H1 (cell line): Measurements from ENCODE around the gene NEFH.

Experiments used
- ASH2L ChIP-seq: fragments of 200-600, 300-600 bp; sonication (generic); IDR thresholded peaks from one replicate; pipeline ENCODE4 v1.7.1; 2017; ENCODE audit warnings: low read length
- CHD2 ChIP-seq: IDR thresholded peaks from 2 replicates; pipeline ENCODE4 v1.6.1; 2012; ENCODE audit warnings: low read length, improper control_type of control experiment
- EP300 ChIP-seq, 2 experiments: IDR thresholded peaks; 1 replicate in 1 of 2; 2 replicates in 1 of 2; pipeline ENCODE4 v1.6.1; 2011 to 2012; ENCODE audit warnings: low read depth in 2 of 2, low read length in 2 of 2, mild to moderate bottlenecking in 2 of 2, borderline replicate concordance in 1 of 2, inconsistent platforms in 1 of 2, moderate library complexity in 1 of 2
- EZH2 ChIP-seq: fragments of 200-600 bp; sonication (generic); IDR thresholded peaks from 2 replicates; pipeline ENCODE4 v1.7.1; 2012; ENCODE audit warnings: low read depth, mild to moderate bottlenecking, moderate library complexity, low read length, inconsistent platforms; ENCODE audit not compliant: severe bottlenecking
- KDM5A ChIP-seq: fragments of 200-600 bp; IDR thresholded peaks from 2 replicates; pipeline ENCODE4 v1.7.1; 2012; ENCODE audit warnings: mild to moderate bottlenecking, low read length, inconsistent platforms, mixed read lengths
- POLR2AphosphoS5 ChIP-seq: IDR thresholded peaks from 2 replicates; pipeline ENCODE4 v1.6.1; 2011; ENCODE audit warnings: low read depth, low read length
- RNF2 ChIP-seq: fragments of 200-900, 300-1000 bp; sonication (generic); IDR thresholded peaks from 2 replicates; pipeline ENCODE4 v1.7.1; 2016; ENCODE audit warnings: borderline replicate concordance, low read depth, mild to moderate bottlenecking, antibody characterized with exemption, low read length; ENCODE audit not compliant: poor library complexity, severe bottlenecking; ENCODE audit errors: missing control alignments
- TBP ChIP-seq: IDR thresholded peaks from 2 replicates; pipeline ENCODE4 v1.6.1; 2011; ENCODE audit warnings: low read depth, low read length, improper control_type of control experiment
- YY1 ChIP-seq: IDR thresholded peaks from 2 replicates; pipeline ENCODE4 v1.6.1; 2011; ENCODE audit warnings: low read depth, mild to moderate bottlenecking, low read length
- TF ChIP-seq, protein P1 (sequence below), 3 experiments: IDR thresholded peaks; 1 replicate in 2 of 3; 2 replicates in 1 of 3; pipeline versions ENCODE4 v1.5.1 to v1.6.1; 2011; ENCODE audit warnings: low read length in 3 of 3, mild to moderate bottlenecking in 3 of 3, inconsistent platforms in 2 of 3, low read depth in 1 of 3, moderate library complexity in 1 of 3; ENCODE audit not compliant: insufficient read depth in 1 of 3; ENCODE audit errors: control extremely low read depth in 1 of 3
- TF ChIP-seq, protein P2 (sequence below): IDR thresholded peaks from 2 replicates; pipeline ENCODE4 v1.6.1; 2012; ENCODE audit warnings: low read length, inconsistent platforms

DNA sequence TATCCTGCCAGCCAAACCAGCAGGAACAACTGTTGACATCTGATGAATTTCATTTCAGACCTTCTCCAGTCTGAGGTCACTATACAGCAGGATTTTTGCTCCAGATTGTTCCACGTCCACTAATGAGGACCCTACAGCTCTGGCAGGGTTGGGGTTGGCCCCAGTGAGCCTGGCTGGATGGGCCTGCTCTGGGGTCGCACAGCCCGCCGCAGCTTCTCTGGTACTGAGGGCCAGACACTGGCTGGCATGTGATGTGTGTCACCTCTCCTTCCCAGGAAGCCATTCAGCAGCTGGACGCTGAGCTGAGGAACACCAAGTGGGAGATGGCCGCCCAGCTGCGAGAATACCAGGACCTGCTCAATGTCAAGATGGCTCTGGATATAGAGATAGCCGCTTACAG is 5.4 kb downstream of the NEFH start:
- TF ChIP-seq KDM5A (no peak), ASH2L (no peak), RNF2 (no peak), CHD2 (no peak), TBP (no peak), YY1 (no peak), POLR2AphosphoS5 (no peak), EZH2 (no peak), EP300 (IDR thresholded peaks at IDR 0.05; ENCODE audit: borderline replicate concordance in 1 of 2, low read depth in 2 of 2, low read length in 2 of 2) (no peak)
- TF ChIP-seq, protein P1, sequence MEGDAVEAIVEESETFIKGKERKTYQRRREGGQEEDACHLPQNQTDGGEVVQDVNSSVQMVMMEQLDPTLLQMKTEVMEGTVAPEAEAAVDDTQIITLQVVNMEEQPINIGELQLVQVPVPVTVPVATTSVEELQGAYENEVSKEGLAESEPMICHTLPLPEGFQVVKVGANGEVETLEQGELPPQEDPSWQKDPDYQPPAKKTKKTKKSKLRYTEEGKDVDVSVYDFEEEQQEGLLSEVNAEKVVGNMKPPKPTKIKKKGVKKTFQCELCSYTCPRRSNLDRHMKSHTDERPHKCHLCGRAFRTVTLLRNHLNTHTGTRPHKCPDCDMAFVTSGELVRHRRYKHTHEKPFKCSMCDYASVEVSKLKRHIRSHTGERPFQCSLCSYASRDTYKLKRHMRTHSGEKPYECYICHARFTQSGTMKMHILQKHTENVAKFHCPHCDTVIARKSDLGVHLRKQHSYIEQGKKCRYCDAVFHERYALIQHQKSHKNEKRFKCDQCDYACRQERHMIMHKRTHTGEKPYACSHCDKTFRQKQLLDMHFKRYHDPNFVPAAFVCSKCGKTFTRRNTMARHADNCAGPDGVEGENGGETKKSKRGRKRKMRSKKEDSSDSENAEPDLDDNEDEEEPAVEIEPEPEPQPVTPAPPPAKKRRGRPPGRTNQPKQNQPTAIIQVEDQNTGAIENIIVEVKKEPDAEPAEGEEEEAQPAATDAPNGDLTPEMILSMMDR (IDR thresholded peaks at IDR 0.05; ENCODE audit: control extremely low read depth in 1 of 3, insufficient read depth in 1 of 3, low read depth in 1 of 3, low read length in 3 of 3) = no peak
- TF ChIP-seq, protein P2, sequence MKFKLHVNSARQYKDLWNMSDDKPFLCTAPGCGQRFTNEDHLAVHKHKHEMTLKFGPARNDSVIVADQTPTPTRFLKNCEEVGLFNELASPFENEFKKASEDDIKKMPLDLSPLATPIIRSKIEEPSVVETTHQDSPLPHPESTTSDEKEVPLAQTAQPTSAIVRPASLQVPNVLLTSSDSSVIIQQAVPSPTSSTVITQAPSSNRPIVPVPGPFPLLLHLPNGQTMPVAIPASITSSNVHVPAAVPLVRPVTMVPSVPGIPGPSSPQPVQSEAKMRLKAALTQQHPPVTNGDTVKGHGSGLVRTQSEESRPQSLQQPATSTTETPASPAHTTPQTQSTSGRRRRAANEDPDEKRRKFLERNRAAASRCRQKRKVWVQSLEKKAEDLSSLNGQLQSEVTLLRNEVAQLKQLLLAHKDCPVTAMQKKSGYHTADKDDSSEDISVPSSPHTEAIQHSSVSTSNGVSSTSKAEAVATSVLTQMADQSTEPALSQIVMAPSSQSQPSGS = no peak
